Trophoblast cell (in vitro differentiated cells and primary cell): Measurements from ENCODE around the gene GPX3.

Experiments
- DNase-seq, 2 donors: peaks; one replicate each; pipeline ENCODE4 v3.0.0-alpha.2; 2016
- H2AFZ ChIP-seq: 2 replicates; pipeline ENCODE4 v1.6.1; 2013; ENCODE audit warnings: low read length, moderate library complexity, mild to moderate bottlenecking; ENCODE audit not compliant: insufficient read depth, poor library complexity
- H2AK5ac ChIP-seq: 2 replicates; pipeline ENCODE4 v1.6.1; 2013; ENCODE audit warnings: mild to moderate bottlenecking, low read length
- H2BK120ac ChIP-seq: 2 replicates; pipeline ENCODE4 v1.6.1; 2013; ENCODE audit warnings: low read length, mild to moderate bottlenecking, moderate library complexity; ENCODE audit not compliant: insufficient read depth, poor library complexity
- H2BK12ac ChIP-seq: 2 replicates; pipeline ENCODE4 v1.6.1; 2013; ENCODE audit warnings: mild to moderate bottlenecking, low read length, moderate library complexity
- H2BK5ac ChIP-seq: 2 replicates; pipeline ENCODE4 v1.6.1; 2013; ENCODE audit warnings: low read length, low read depth, moderate library complexity, mild to moderate bottlenecking; ENCODE audit not compliant: poor library complexity
- H3K14ac ChIP-seq: 2 replicates; pipeline ENCODE4 v1.6.1; 2013; ENCODE audit warnings: mild to moderate bottlenecking, low read length
- H3K18ac ChIP-seq: 2 replicates; pipeline ENCODE4 v1.6.1; 2013; ENCODE audit warnings: mild to moderate bottlenecking, low read length
- H3K23ac ChIP-seq: 2 replicates; pipeline ENCODE4 v1.6.1; 2013; ENCODE audit warnings: low read length
- H3K27ac ChIP-seq: 2 replicates; pipeline ENCODE4 v1.5.1; 2013; ENCODE audit warnings: low read depth, mild to moderate bottlenecking, inconsistent platforms, low read length, moderate library complexity
- H3K27me3 ChIP-seq: 2 replicates; pipeline ENCODE4 v1.6.1; 2013; ENCODE audit warnings: inconsistent platforms, mild to moderate bottlenecking, low read length, moderate library complexity; ENCODE audit not compliant: insufficient read depth
- H3K36me3 ChIP-seq, 2 experiments: 1 replicate in 1 of 2; 2 replicates in 1 of 2; pipeline ENCODE4 v1.6.1; 2013; ENCODE audit warnings: low read length in 2 of 2, mild to moderate bottlenecking in 2 of 2, moderate library complexity in 1 of 2; ENCODE audit not compliant: insufficient read depth in 2 of 2, control insufficient read depth in 1 of 2
- H3K4ac ChIP-seq: 2 replicates; pipeline ENCODE4 v1.6.1; 2013; ENCODE audit warnings: low read depth, mild to moderate bottlenecking, low read length, moderate library complexity
- H3K4me1 ChIP-seq, 2 experiments: 1 replicate in 1 of 2; 2 replicates in 1 of 2; pipeline ENCODE4 v1.6.1; 2013; ENCODE audit warnings: low read length in 2 of 2, mild to moderate bottlenecking in 2 of 2, moderate library complexity in 1 of 2; ENCODE audit not compliant: insufficient read depth in 2 of 2, control insufficient read depth in 1 of 2
- H3K4me2 ChIP-seq: 2 replicates; pipeline ENCODE4 v1.6.1; 2013; ENCODE audit warnings: inconsistent platforms, mild to moderate bottlenecking, low read length, moderate library complexity
- H3K4me3 ChIP-seq: 2 replicates; pipeline ENCODE4 v1.5.1; 2013; ENCODE audit warnings: mild to moderate bottlenecking, low read depth, low read length, inconsistent platforms
- H3K79me1 ChIP-seq: one replicate; pipeline ENCODE4 v1.6.1; 2013; ENCODE audit warnings: low read length
- H3K79me2 ChIP-seq: 2 replicates; pipeline ENCODE4 v1.6.1; 2013; ENCODE audit warnings: low read length, mild to moderate bottlenecking; ENCODE audit not compliant: control insufficient read depth, insufficient read depth, poor library complexity
- H3K9ac ChIP-seq: 2 replicates; pipeline ENCODE4 v1.6.1; 2013; ENCODE audit warnings: mild to moderate bottlenecking, low read length
- H3K9me3 ChIP-seq: 2 replicates; pipeline ENCODE4 v1.6.1; 2013; ENCODE audit warnings: low read depth, mild to moderate bottlenecking, control low read depth, inconsistent platforms, low read length; ENCODE audit not compliant: insufficient read depth
- H4K12ac ChIP-seq: 2 replicates; pipeline ENCODE4 v1.6.1; 2013; ENCODE audit warnings: low read depth, mild to moderate bottlenecking, low read length, moderate library complexity
- H4K8ac ChIP-seq: 2 replicates; pipeline ENCODE4 v1.6.1; 2013; ENCODE audit warnings: low read depth, mild to moderate bottlenecking, low read length, moderate library complexity
- H4K91ac ChIP-seq: one replicate; pipeline ENCODE4 v1.6.1; 2013; ENCODE audit warnings: low read depth, mild to moderate bottlenecking, low read length, moderate library complexity
- WGBS: extraction: QIAGEN DNeasy Blood & Tissue Kit; methylation state at CpG from one replicate; pipeline ENCODE4 v1.1.7; 2013; ENCODE audit warnings: missing lambda C conversion rate; ENCODE audit not compliant: insufficient read length, insufficient coverage; ENCODE audit errors: extremely low coverage; 5-methylcytosine and 5-hydroxymethylcytosine counted together

The GPX3 gene

DNA sequence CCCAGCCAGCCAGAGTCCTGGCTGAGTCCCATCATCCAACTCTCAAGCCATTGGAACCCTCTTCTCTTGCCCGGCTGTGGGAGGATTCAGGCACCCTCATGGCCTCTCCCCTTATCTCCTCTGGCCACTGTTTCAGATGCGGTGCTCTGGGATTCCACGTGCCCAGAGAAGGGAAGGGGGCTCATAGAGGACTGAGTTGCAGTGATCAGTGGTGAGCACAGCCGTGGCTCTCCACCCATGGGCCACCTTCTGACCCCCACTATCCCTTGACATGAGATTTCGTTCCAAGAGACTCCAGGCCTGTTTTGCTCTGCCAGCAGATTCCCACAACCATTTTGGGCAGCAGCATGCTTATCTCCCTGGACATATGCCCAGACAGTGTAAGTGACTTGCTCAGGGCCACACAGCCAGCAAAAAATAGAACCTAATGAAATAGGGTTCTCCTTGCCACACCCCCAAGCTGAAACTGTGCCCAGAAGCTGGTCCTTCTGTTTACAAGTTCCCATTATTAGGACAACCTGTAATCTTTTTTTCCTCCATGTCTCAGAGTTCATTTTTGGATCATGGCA lies 2.7 kb downstream of the GPX3 start:
- Histone ChIP-seq H3K4me1 (peaks cover 3 to 5% of the 10 kb centered on the region in 2 experiments), H3K9me3 (no peaks in the 10 kb centered on the region), H3K4me2 (no peak overlapping the region)

DNA sequence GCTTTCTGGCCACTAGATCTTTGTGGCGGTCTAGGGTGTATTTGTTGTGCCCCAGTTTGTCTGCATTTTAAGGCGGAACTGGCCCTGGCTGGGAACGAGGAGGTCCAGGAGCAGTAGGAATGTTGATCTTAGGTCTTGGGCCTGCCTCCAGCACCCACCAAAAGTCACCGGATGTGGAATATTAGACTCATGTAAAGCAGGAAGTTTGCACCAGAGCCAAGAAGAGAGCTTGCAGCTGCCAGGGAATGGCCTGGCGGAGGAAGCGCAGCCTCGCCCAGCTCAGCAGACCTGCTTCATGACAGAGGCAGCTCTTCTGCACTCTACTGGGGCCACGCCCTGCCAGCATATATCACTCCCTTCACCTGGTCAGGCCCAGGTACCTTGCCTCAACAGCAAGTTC lies 3.3 kb downstream of the GPX3 start:
- Histone ChIP-seq H3K79me2 (no peaks in the 10 kb centered on the region), H2BK5ac (no peak overlapping the region), H3K4ac (no peak overlapping the region), H4K8ac (no peak overlapping the region), H4K91ac (no peak overlapping the region), H3K27ac (no peak overlapping the region), H3K18ac (no peak overlapping the region), H3K9me3 (no peaks in the 10 kb centered on the region), H2BK120ac (no peak overlapping the region), H3K36me3 (peaks cover 10 to 14% of the 10 kb centered on the region in 2 experiments), H2AK5ac (no peak overlapping the region), H3K4me1 (peaks cover 3 to 5% of the 10 kb centered on the region in 2 experiments), H3K79me1 (peaks cover 2% of the 10 kb centered on the region), H2BK12ac (no peak overlapping the region), H2AFZ (no peak overlapping the region), H3K4me3 (no peak overlapping the region), H4K12ac (no peak overlapping the region), H3K9ac (no peak overlapping the region), H3K4me2 (no peak overlapping the region), H3K23ac (no peak overlapping the region), H3K27me3 (no peaks in the 10 kb centered on the region), H3K14ac (no peak overlapping the region)
- no CpG with 5 or more reads among the region's 8 CpGs for WGBS
- peak in 1 of 2 donors; percentile 11 for DNase-seq

More for the DNA sequence above, 2.7 kb downstream of the GPX3 start:
- Histone ChIP-seq H3K9ac (no peak overlapping the region), H3K36me3 (peaks cover 7 to 10% of the 10 kb centered on the region in 2 experiments), H3K79me1 (peaks cover 2% of the 10 kb centered on the region), H2BK5ac (no peak overlapping the region), H3K4me3 (no peak overlapping the region), H4K91ac (no peak overlapping the region), H4K12ac (no peak overlapping the region), H2BK12ac (no peak overlapping the region), H3K27me3 (no peaks in the 10 kb centered on the region), H3K14ac (no peak overlapping the region), H3K27ac (no peak overlapping the region), H2BK120ac (no peak overlapping the region), H2AK5ac (no peak overlapping the region), H3K79me2 (no peaks in the 10 kb centered on the region), H3K4ac (no peak overlapping the region), H3K23ac (no peak overlapping the region), H2AFZ (no peak overlapping the region), H3K18ac (no peak overlapping the region), H4K8ac (no peak overlapping the region)
- no peak for DNase-seq
- WGBS = no CpG with 5 or more reads among the region's 5 CpGs

DNA sequence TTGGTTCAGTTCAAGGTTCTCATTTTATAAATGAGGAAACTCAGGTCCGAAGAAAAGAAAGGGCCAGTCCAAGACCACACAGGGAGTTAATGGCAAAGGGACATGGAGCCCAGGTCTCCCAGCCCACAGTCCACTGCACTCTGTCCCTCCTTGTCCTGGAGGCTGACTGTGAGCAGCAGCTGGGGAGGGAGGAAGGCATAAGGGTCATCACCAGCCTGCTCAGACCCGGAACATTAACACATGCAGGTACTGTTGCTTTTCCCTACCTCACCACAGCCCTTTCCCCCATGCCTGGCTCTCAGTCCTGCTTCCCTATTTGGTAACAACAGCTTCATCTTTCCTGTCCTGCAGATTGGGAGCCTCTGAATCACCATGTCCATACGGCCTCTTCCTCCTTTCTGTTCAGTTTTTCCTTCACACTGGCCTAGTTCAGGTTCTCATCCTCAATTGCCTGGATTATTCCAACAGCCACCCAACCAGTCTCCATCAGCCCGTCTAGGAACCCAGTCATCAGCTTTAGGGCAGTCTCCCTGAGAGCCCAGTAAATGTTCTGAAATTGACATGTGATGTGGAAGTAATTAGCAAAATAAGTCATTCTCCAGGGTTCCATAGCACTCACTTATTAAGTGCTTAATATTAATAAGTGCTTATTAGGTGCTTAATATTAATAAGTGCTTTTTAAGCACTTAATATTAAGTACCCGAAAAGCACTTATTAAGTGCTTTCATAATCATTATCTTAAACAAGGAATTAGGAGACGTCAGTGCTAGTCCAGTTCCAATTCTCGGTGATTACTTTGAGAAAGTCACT lies 4.3 kb downstream of the GPX3 start:
- Histone ChIP-seq H4K12ac (no peak overlapping the region), H3K4me3 (no peak overlapping the region), H3K23ac (no peak overlapping the region), H3K9ac (no peak overlapping the region), H4K8ac (no peak overlapping the region), H2BK5ac (no peak overlapping the region), H3K4ac (no peak overlapping the region), H3K14ac (no peak overlapping the region), H3K9me3 (no peaks in the 10 kb centered on the region), H2BK120ac (no peak overlapping the region), H3K27ac (no peak overlapping the region), H4K91ac (no peak overlapping the region), H3K18ac (no peak overlapping the region), H2AK5ac (no peak overlapping the region), H2BK12ac (no peak overlapping the region), H2AFZ (no peak overlapping the region), H3K36me3 (peaks cover 18 to 23% of the 10 kb centered on the region in 2 experiments), H3K4me2 (no peak overlapping the region), H3K79me1 (peaks cover 2% of the 10 kb centered on the region), H3K27me3 (no peaks in the 10 kb centered on the region), H3K4me1 (peaks cover 3 to 5% of the 10 kb centered on the region in 2 experiments), H3K79me2 (no peaks in the 10 kb centered on the region)
- no CpG with 5 or more reads among the region's 7 CpGs for WGBS
- DNase-seq = peak in 1 of 2 donors; percentile 12

DNA sequence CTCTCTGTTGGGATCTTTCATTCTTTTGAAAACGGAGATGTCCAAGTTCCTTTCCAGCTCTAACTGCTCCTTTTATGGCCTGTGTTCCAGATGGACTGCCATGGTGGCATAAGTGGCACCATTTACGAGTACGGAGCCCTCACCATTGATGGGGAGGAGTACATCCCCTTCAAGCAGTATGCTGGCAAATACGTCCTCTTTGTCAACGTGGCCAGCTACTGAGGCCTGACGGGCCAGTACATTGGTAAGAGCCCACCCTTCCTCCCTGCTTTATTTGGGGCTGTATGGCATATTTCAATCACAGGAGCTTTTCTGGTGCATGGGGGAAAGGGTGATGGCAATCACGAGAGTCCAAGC lies 4.8 kb downstream of the GPX3 start:
- no peak overlapping the region for H3K23ac ChIP-seq
- H3K9ac ChIP-seq = no peak overlapping the region
- WGBS = no CpG with 5 or more reads among the region's 7 CpGs
- H4K12ac ChIP-seq = no peak overlapping the region
- no peaks in the 10 kb centered on the region for H3K79me2 ChIP-seq
- no peak overlapping the region for H2AFZ ChIP-seq
- no peak overlapping the region for H2AK5ac ChIP-seq
- H4K8ac ChIP-seq = no peak overlapping the region
- H3K79me1 ChIP-seq = peaks cover 2% of the 10 kb centered on the region
- H3K9me3 ChIP-seq = no peaks in the 10 kb centered on the region
- no peak overlapping the region for H3K4ac ChIP-seq
- no peak overlapping the region for H3K4me2 ChIP-seq
- H3K4me3 ChIP-seq = no peak overlapping the region
- no peak overlapping the region for H4K91ac ChIP-seq
- no peak for DNase-seq
- H3K14ac ChIP-seq = no peak overlapping the region
- H3K18ac ChIP-seq = no peak overlapping the region
- no peak overlapping the region for H2BK12ac ChIP-seq
- H3K4me1 ChIP-seq = peaks cover 3 to 5% of the 10 kb centered on the region in 2 experiments
- no peak overlapping the region for H2BK5ac ChIP-seq
- H3K27ac ChIP-seq = no peak overlapping the region
- no peaks in the 10 kb centered on the region for H3K27me3 ChIP-seq
- H2BK120ac ChIP-seq = no peak overlapping the region
- H3K36me3 ChIP-seq = peaks cover 24 to 29% of the 10 kb centered on the region in 2 experiments
